Right atrium auricular region (tissue), 2 donors: ENCODE results near the gene EVPLL. TPM values are rescaled to one million over a fixed set of nuclear protein-coding genes. Genes with fewer than 3 reads are reported as not detected.
"Not testable (repeated sequence)": the region's sequence is repeated elsewhere in the genome, so short reads cannot be mapped to it uniquely, and the experiment has no call there.

ENCODE experiments used
- DNase-seq: peaks from one replicate; pipeline ENCODE4 v3.0.0-alpha.2; 2019; ENCODE audit warnings: low spot score
- H3K27ac ChIP-seq, 2 donors: fragments of 200-600 bp; sonication (generic); 1 replicate in 1 of 2; 2 replicates in 1 of 2; pipeline ENCODE4 v1.5.1; 2016 to 2019
- H3K27me3 ChIP-seq, 2 donors: fragments of 200-600 bp; sonication (generic); one replicate each; pipeline versions ENCODE4 v1.5.1 to v1.6.0; 2017 to 2019
- H3K36me3 ChIP-seq: fragments of 200-600 bp; sonication (generic); one replicate; pipeline ENCODE4 v1.5.1; 2016
- H3K4me1 ChIP-seq, 2 donors: fragments of 200-600 bp; sonication (generic); one replicate each; pipeline versions ENCODE4 v1.5.1 to v1.6.0; 2017 to 2019
- H3K4me3 ChIP-seq, 2 donors: fragments of 200-600 bp; sonication (generic); 1 replicate in 1 of 2; 2 replicates in 1 of 2; pipeline ENCODE4 v1.5.1; 2017 to 2019; ENCODE audit warnings: mild to moderate bottlenecking in 1 of 2, moderate library complexity in 1 of 2
- H3K9me3 ChIP-seq, 2 donors: fragments of 200-600 bp; sonication (generic); one replicate each; pipeline ENCODE4 v1.5.1; 2019
- total RNA-seq, 2 donors: library from RNA; depleted of rRNA; stranded (reverse); fragments of >200 nt; gene quantifications; one replicate each; pipeline ENCODE4 v1.1.0, GENCODE V29; 2016

Gene EVPLL
- total RNA-seq, 2 donors from 2014 or later, result not detected

GRCh38 chr17:18403166-18403565 is 25.6 kb downstream of the EVPLL start:
- not testable (repeated sequence) for DNase-seq, H3K4me1 ChIP-seq, H3K9me3 ChIP-seq, H3K36me3 ChIP-seq, H3K27ac ChIP-seq, H3K4me3 ChIP-seq, H3K27me3 ChIP-seq

- not testable (repeated sequence) for H3K4me3 ChIP-seq, H3K27me3 ChIP-seq, H3K4me1 ChIP-seq, H3K36me3 ChIP-seq, H3K27ac ChIP-seq, DNase-seq, H3K9me3 ChIP-seq
These were observed 26.0 kb downstream of the EVPLL start for GRCh38 chr17:18403604-18404003.

- H3K27me3 ChIP-seq, H3K4me3 ChIP-seq, DNase-seq, H3K9me3 ChIP-seq, H3K27ac ChIP-seq, H3K36me3 ChIP-seq, H3K4me1 ChIP-seq: not testable (repeated sequence)
These were observed 31.3 kb downstream of the EVPLL start for GRCh38 chr17:18408906-18409305.

GRCh38 chr17:18409321-18409720 is 31.7 kb downstream of the EVPLL start:
- H3K27me3 ChIP-seq, DNase-seq, H3K36me3 ChIP-seq, H3K4me1 ChIP-seq, H3K27ac ChIP-seq, H3K4me3 ChIP-seq, H3K9me3 ChIP-seq: not testable (repeated sequence)

- H3K27ac ChIP-seq, result not testable (repeated sequence)
These were observed 33.2 kb downstream of the EVPLL start for GRCh38 chr17:18410736-18411135.

GRCh38 chr17:18411377-18411864 is 33.8 kb downstream of the EVPLL start:
- not testable (repeated sequence) for H3K36me3 ChIP-seq, H3K27me3 ChIP-seq, H3K9me3 ChIP-seq, H3K4me1 ChIP-seq
- peak; percentile 32 for DNase-seq
- peak overlapping the region; percentile 46 to 52 for H3K4me3 ChIP-seq
- H3K27ac ChIP-seq, result peak overlapping the region; percentile 45 to 48

More at GRCh38 chr17:18410736-18411135, 33.2 kb downstream of the EVPLL start:
- peak; percentile 13 for DNase-seq
- H3K36me3 ChIP-seq, H3K9me3 ChIP-seq, H3K27me3 ChIP-seq, H3K4me1 ChIP-seq: not testable (repeated sequence)
- peak overlapping the region in 1 of 2 donors; percentile 52 for H3K4me3 ChIP-seq

- Histone ChIP-seq H3K27ac (peak overlapping the region in 1 of 2 donors; percentile 48), H3K4me3 (peak overlapping the region in 1 of 2 donors; percentile 52)
- H3K9me3 ChIP-seq, DNase-seq, H3K27me3 ChIP-seq, H3K36me3 ChIP-seq, H3K4me1 ChIP-seq: not testable (repeated sequence)
These were observed 34.5 kb downstream of the EVPLL start for GRCh38 chr17:18412001-18412538.

- H3K27me3 ChIP-seq, H3K4me1 ChIP-seq, H3K4me3 ChIP-seq, H3K9me3 ChIP-seq, H3K27ac ChIP-seq, H3K36me3 ChIP-seq: not testable (repeated sequence)
- DNase-seq, result peak; percentile 21
These were observed 43.9 kb downstream of the EVPLL start for GRCh38 chr17:18421521-18421920.

GRCh38 chr17:18422464-18422863 is 44.9 kb downstream of the EVPLL start:
- not testable (repeated sequence) for H3K4me1 ChIP-seq, H3K27me3 ChIP-seq, H3K27ac ChIP-seq, H3K9me3 ChIP-seq, H3K4me3 ChIP-seq, H3K36me3 ChIP-seq
- peak; percentile 23 for DNase-seq

- not testable (repeated sequence) for DNase-seq, H3K4me1 ChIP-seq, H3K9me3 ChIP-seq, H3K27ac ChIP-seq, H3K4me3 ChIP-seq, H3K36me3 ChIP-seq, H3K27me3 ChIP-seq
These were observed 45.4 kb downstream of the EVPLL start for GRCh38 chr17:18423015-18423414.

- DNase-seq, H3K36me3 ChIP-seq, H3K4me3 ChIP-seq, H3K9me3 ChIP-seq, H3K27ac ChIP-seq, H3K4me1 ChIP-seq, H3K27me3 ChIP-seq: not testable (repeated sequence)
These were observed 48.0 kb downstream of the EVPLL start for GRCh38 chr17:18425593-18425992.

GRCh38 chr17:18426639-18427038 is 49.1 kb downstream of the EVPLL start:
- H3K4me1 ChIP-seq, H3K9me3 ChIP-seq, H3K27me3 ChIP-seq, H3K4me3 ChIP-seq, H3K27ac ChIP-seq, DNase-seq, H3K36me3 ChIP-seq: not testable (repeated sequence)

- H3K9me3 ChIP-seq, H3K4me1 ChIP-seq, DNase-seq, H3K27me3 ChIP-seq, H3K4me3 ChIP-seq, H3K36me3 ChIP-seq, H3K27ac ChIP-seq: not testable (repeated sequence)
These were observed 54.6 kb downstream of the EVPLL start for GRCh38 chr17:18432206-18432605.
